ENCODE data around the gene S100A3. TPM values are rescaled to one million over a fixed set of nuclear protein-coding genes. Genes with fewer than 3 reads are reported as not detected.

The S100A3 gene
- total and polyA plus RNA-seq, 2 of the 13 experiments (the other 11 are each of a cell fraction or from before 2014, with no cell fraction given), result 2.5 to 4.5 TPM

DNA sequence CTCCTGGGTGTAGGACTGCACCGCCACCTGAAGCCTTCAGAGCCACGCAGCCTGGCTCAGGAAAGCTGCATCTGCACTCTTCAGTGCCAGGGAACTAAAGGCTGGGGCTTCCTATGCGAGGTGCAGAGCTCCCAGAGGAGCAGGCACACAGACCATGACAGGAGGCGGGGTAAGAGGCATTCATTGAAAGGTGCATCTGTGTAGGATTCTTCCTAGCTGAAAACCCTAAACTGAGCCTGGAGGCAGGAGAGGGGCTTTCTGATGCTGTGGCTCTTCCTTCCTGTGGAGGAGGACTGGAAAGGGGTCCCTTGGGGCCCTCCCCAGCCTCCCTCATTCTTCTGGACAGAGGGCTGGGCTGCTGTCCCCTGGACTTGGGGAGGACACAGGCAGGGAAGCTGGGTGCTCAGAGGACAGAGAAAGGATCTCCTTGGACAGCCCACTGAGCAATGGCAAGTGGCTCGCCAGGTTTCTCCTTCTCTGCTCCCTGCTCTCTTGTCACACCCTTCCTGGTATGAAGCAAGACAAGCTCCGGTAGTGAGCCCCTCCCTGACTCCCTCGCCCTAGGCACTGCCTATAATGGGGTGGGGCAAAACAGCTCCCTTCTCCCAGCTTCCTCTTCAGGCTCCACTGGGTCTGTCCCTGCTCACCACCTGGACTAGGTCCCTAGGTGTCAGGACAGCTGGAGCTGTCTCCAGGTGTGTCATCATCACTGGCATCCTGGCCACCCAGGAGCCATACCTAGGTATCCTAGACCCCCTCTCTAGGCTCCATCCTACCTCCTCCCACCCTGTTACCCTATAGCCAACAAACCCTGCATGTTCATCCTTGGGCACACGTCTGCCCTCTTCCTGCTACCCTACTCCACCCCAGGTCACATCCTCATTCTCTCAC, 33.3 kb downstream of the S100A3 start:
- no peaks in the 10 kb centered on the region; a peak in 3 of 5 replicates for H3K27me3 ChIP-seq (ENCODE audit: control insufficient read depth in 1 of 2, insufficient read depth in 2 of 2, low read length in 2 of 2)
- in situ Hi-C loops (cut with HindIII; ENCODE audit: extremely low pct_ligation_motif_present, low pct_unique_long_range_greater_than_20kb), result loop anchor here (10.0 kb wide), 2 partner anchors 229 to 259 kb away; partner anchors contain the start of gene SLC27A3
- FAIRE-seq, result no peak
- H3K4me2 ChIP-seq (ENCODE audit: low read depth, low read length), result no peak overlapping the region
- CTCF ChIA-PET (ENCODE audit: low intra/inter-chr PET ratio, low total read pairs), result no interaction called here
- H3K36me3 ChIP-seq (replicated peaks in 1 of 2; ENCODE audit: control insufficient read depth in 1 of 2, insufficient read depth in 2 of 2, low read length in 2 of 2), result no peaks in the 10 kb centered on the region
- no peak overlapping the region for H3K4me3 ChIP-seq (replicated peaks in 1 of 3; ENCODE audit: insufficient read depth in 1 of 3, low read depth in 2 of 3, low read length in 3 of 3)
- BruUV-seq (replicated peaks), result no TSS peak
- peak; percentile 42 for ATAC-seq
- no peak overlapping the region for H2AFZ ChIP-seq (ENCODE audit: low read length)
- H4K20me1 ChIP-seq (ENCODE audit: insufficient read depth, low read length), result no peaks in the 10 kb centered on the region
- H3K27ac ChIP-seq (ENCODE audit: extremely low read length, insufficient read depth, low read length), result no peak overlapping the region
- WGBS (ENCODE audit: low lambda C conversion rate), result 29% methylated on average over 3 of the region's 8 CpGs
- DNase-seq (ENCODE audit: low spot score), result no peak
- peaks cover 11% of the 10 kb centered on the region; the same call in 1 of the 2 replicates for H3K4me1 ChIP-seq (ENCODE audit: insufficient read depth, low read length)
- H3K79me2 ChIP-seq (ENCODE audit: insufficient read depth, low read length), result no peaks in the 10 kb centered on the region
- POLR2A ChIA-PET, result interaction anchor here (1.0 to 1.3 kb wide), 2 partner anchors 50 to 112 kb away, joined by 3 to 6 read pairs; partner anchors contain the start of genes S100A1 and S100A13
- H3K9me3 ChIP-seq (ENCODE audit: low read length), result no peaks in the 10 kb centered on the region
- intact Hi-C loops (cut with micrococcal nuclease; ENCODE audit: unreplicated experiment), result no loop called here
- no peak overlapping the region for H3K9ac ChIP-seq (ENCODE audit: insufficient read depth, low read depth, low read length)
- TF ChIP-seq ELF3 (CRISPR knock-in tag; IDR thresholded peaks at IDR 0.05), result no peak
- TF ChIP-seq HMGA1 (CRISPR knock-in tag; conservative IDR thresholded peaks at IDR 0.05), result no peak
- no peak for TF ChIP-seq ZNF878 (CRISPR knock-in tag; IDR thresholded peaks at IDR 0.05)
- no peak for TF ChIP-seq ZNF326 (CRISPR knock-in tag; IDR thresholded peaks at IDR 0.05; ENCODE audit: borderline replicate concordance)
- TF ChIP-seq AHDC1 (CRISPR knock-in tag; IDR thresholded peaks at IDR 0.05; ENCODE audit: borderline replicate concordance), result no peak
- no peak for TF ChIP-seq SSRP1 (CRISPR knock-in tag; IDR thresholded peaks at IDR 0.05)
- TF ChIP-seq FOXJ3 (CRISPR knock-in tag; IDR thresholded peaks at IDR 0.05; ENCODE audit: borderline replicate concordance), result no peak
- TF ChIP-seq, protein P1, sequence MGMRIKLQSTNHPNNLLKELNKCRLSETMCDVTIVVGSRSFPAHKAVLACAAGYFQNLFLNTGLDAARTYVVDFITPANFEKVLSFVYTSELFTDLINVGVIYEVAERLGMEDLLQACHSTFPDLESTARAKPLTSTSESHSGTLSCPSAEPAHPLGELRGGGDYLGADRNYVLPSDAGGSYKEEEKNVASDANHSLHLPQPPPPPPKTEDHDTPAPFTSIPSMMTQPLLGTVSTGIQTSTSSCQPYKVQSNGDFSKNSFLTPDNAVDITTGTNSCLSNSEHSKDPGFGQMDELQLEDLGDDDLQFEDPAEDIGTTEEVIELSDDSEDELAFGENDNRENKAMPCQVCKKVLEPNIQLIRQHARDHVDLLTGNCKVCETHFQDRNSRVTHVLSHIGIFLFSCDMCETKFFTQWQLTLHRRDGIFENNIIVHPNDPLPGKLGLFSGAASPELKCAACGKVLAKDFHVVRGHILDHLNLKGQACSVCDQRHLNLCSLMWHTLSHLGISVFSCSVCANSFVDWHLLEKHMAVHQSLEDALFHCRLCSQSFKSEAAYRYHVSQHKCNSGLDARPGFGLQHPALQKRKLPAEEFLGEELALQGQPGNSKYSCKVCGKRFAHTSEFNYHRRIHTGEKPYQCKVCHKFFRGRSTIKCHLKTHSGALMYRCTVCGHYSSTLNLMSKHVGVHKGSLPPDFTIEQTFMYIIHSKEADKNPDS (CRISPR knock-in tag; IDR thresholded peaks at IDR 0.05), result no peak
- TF ChIP-seq FOXP4 (CRISPR knock-in tag; IDR thresholded peaks at IDR 0.05), result no peak
- TF ChIP-seq, protein P2, sequence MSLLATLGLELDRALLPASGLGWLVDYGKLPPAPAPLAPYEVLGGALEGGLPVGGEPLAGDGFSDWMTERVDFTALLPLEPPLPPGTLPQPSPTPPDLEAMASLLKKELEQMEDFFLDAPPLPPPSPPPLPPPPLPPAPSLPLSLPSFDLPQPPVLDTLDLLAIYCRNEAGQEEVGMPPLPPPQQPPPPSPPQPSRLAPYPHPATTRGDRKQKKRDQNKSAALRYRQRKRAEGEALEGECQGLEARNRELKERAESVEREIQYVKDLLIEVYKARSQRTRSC (CRISPR knock-in tag; IDR thresholded peaks at IDR 0.05; ENCODE audit: low read depth), result no peak

All from HepG2 (cell line).